ENCODE measurements around the gene ANKRD34A.

The ANKRD34A gene

DNA sequence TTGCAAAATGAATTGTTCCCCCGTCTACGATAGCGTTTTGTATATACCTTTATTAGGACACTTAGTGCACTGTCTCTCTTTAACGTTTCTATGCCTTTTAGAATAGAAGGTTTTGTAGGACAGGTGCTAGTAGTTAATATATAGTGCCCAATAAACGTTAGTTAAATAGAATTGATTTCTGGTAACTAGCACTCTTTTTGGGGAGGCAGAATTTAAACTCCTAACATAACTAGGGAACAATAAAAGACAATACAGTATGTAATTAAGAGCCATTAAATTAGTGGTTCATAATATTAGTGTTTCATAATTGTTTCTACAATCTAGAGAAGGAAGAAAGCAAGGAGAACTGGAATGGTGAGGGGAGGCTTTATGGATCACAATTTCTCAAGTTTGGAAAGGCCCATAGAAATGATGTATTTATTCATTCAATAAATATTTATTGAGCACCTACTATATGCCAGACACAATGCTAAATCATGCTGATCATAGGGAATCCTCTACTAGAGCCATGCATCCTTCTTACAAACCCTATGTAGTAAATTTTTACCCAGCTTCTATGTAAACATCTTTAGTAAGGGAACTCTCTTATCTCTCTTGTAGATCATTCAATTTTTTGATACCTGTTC, 857 bp upstream of the ANKRD34A start:
- DNase-seq, result peak in 1 of 2 donors; percentile 0

DNA sequence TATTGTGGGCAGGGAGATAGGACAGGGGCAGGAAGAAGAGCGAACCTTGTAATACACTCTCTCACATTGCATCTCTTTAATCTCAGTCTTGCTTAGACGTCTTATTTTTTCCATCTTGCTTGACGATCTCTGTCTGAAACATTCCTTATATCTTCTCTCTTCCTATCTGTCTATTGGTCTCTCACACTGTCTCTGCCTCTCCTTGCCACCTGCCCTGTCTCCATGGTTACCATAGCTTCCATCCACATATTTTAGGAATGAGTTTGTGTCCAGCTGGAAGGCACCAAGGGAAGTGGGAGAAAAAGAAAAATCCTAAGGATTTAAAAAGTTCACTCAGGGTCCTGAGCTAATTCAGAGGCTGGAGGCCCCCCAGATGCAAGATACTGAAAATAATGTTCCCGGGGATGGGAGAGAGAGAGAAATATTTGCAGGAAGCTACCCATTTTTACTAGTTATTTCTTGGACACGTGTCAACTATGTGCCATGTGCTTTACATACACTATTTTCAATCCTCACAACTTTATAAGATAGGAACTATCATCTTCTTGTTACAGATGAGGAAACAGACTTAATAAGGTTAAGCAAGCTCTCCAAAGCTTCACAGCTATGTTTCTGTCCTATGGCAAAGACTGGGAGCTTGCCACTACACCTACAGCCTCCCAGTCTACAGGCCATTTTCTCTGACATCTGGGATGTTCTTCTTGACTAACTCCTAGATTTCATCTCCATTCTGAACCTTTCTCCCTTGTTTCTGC, 933 bp downstream of the ANKRD34A start:
- DNase-seq, result peak in 1 of 2 donors; percentile 4

- peak in 1 of 2 donors; percentile 3 for DNase-seq
These were observed 1.9 kb downstream of the ANKRD34A start for GRCh38 chr1:145962157-145963102.

DNA sequence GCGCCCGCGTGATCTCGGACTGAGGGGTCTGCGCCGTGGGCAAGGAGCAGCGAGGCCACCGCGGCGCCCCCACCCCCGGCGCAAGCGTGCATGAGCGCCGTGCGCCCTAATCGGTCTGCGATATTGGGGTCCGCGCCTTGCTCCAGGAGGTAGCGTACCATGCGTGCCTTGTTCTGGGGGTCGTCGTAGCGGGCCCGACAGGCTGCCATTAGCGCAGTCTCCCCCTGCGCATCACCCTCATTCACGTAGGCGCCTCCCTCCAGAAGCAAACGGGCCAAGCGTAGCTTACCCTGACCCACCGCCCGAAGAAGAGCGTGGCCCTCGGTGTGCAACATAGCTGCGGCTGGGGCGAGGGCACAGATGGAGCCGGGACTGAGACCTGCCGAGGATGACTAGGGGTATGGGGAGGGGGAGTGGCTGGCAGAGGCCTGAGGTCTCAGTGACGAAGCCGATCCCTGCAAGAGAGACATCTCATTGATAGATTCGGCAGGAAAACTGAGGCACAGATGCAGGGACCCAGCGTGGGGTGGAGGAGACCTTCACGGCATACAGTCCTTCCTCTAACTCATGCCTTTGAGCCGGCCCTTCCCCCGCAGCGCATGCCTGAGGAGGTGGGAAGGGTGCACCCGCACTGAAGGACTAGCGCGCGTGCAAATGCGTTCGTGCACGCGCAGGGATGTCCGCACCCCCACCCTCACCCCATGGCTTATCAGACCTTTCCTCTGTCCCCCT, 2.8 kb downstream of the ANKRD34A start:
- peak in 1 of 2 donors; percentile 5 for DNase-seq

- DNase-seq, result no peak
These were observed 3.3 kb downstream of the ANKRD34A start for GRCh38 chr1:145961109-145961424.

GRCh38 chr1:145960468-145961108, 3.8 kb downstream of the ANKRD34A start:
- peak; percentile 29 to 40 for DNase-seq

GRCh38 chr1:145959957-145960467, 4.4 kb downstream of the ANKRD34A start:
- no peak for DNase-seq

- DNase-seq, result no peak
These were observed 5.0 kb downstream of the ANKRD34A start for GRCh38 chr1:145959333-145959732.

- DNase-seq, result no peak
These were observed 5.6 kb downstream of the ANKRD34A start for GRCh38 chr1:145958734-145959133.

DNA sequence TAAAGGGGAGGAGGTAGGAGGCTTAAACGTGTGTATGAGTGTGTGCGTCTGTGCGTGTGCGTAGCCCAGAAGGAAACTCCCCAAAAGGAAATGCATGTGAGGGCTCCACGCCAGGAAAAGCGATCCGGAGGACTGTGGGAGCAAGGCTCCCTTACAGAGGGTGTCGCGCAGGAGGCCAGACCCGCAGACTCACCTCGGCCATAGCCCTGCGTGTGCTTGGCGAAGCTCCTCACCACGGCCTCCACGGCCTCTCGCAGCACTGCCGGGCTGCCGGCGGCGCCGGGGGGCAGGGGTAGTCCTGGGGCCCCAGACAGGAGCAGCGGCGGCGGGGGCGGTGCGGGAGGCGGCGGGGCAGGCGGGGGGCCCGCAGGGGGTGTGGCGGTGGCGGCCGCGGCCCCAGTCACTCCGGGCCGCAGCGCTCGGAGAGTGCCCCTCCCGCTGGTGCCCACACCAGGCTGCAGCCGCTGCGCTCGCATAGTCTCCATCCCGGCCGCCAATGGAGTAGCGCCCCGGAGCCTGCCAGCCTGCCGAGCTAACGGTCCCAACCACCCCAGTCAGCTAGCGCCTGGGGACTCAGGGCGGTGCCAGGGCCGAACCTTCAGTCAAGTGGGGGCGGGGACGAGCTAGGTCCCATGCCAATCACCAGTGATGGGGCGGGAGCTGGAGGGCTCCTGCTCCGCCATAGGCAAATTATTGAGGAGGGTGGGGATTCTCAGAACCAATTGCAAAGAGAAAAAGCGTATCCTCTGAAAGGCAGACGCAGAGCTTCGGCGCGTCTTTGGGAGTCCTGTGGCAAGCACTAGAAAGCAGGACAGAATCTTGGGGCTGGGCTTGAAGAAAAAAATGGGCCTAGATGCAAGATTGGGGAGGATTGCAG, 6.7 kb downstream of the ANKRD34A start, which contains the start of gene LIX1L:
Gene LIX1L, minus strand, starts transcription at position 575 of the 877 bp plus-strand sequence. Its CDS starts 90 bp downstream, at position 485.
- DNase-seq, result peak; percentile 97 to 98

- no peak for DNase-seq
These were observed 7.5 kb downstream of the ANKRD34A start for GRCh38 chr1:145956781-145957442.

- DNase-seq, result no peak
These were observed 8.0 kb downstream of the ANKRD34A start for GRCh38 chr1:145956361-145956760.

DNA sequence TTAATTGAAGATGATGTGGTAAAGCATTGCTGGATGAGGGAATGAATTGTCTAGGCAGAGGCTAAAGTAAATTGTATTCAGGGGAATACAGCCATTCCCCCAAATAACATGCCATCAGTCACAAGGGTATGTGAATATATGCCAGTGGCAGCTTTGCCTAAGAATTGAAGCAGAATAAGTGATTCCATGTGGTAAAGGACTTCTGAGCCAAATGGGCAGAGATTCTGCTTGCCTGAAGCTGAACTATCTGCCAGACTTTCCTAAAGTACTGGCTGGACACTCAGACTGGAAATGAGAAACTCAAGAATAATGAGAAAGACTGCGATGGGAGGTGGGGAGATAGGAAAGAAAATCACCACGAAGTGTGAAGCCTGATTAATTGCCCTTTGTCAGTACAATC, 8.9 kb downstream of the ANKRD34A start:
- DNase-seq, result no peak

- DNase-seq, result no peak
These were observed 10.5 kb downstream of the ANKRD34A start for GRCh38 chr1:145953861-145954260.

DNA sequence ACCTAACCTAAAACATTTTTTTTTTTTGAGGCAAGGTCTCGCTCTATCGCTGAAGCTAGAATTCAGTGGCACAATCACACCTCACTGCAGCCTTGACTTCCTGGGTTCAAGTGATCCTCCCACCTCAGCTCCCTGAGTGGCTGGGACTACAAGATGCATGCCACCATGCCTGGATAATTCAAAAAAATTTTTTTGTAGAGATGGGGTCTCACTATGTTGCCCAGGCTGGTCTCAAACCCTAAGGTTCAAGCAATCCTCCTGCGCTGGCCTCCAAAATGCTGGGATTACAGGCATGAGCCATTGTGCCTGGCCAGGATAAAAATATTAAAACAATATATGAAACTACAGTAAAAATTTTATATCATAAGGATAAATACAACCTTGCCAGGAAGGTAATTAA, 11.5 kb downstream of the ANKRD34A start:
- no peak for DNase-seq

GRCh38 chr1:145951526-145951925, 12.8 kb downstream of the ANKRD34A start:
- DNase-seq, result no peak

DNA sequence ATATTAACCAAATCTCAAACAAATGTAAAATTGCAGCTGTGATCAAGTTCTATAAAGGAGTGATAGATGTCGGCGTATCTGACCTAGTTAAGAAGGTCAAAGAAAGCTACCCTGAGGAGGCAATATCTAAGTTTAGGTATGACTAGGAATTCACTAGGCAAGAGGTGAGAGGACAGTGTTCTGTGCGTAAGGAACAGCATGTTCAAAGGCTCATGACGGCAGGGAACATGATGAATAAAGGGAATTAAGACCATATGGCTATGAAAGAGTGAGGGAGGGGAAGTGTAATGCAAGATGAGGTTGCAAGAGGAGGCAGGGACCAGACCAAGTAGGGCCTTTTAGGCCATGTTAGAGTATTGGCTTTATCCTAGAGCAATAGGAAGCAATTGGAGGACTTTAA, 15.2 kb downstream of the ANKRD34A start:
- no peak for DNase-seq

GRCh38 chr1:145947551-145947950, 16.8 kb downstream of the ANKRD34A start:
- DNase-seq, result no peak

DNA sequence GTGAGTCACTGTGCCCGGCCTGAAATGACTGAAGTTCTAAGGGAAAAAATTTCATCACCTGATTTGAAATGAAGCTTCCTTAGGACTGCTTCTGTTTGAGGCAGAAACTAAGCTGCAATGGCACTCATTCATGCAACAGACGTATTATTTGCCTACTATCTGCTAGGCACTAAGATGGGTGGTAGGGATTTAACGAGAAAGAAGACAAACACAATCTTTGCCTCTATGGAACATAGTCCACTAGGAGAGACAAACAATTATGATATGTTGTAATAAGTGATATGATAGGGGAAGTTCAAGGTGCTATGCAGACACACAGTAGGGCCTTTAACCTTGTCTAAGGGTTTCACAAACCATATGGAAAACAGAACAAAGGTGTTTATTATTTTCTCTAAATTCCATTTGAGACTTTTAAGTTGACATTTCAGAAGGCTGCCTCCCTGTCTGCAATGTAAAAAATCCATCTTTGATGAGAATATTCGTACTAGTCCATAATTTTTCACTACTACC, 17.8 kb downstream of the ANKRD34A start:
- DNase-seq, result no peak

- DNase-seq, result no peak
These were observed 19.8 kb downstream of the ANKRD34A start for GRCh38 chr1:145944532-145944931.
